Stimulated activated CD4-positive, alpha-beta T cell treated with anti-CD3 and anti-CD28 coated beads, TNF-alpha, amount 100 ng/mL, for 1 hour (primary cell): Measurements from ENCODE around the gene ZNF74.

Experiments
- DNase-seq, 3 donors: peaks; one replicate each; pipeline ENCODE4 v3.0.0-alpha.2; 2020; ENCODE audit warnings: low read depth in 3 of 3, low spot score in 1 of 3

Gene ZNF74

GRCh38 chr22:20430720-20431510 is 37.0 kb downstream of the ZNF74 start:
- peak in 2 of 3 donors; percentile 20 to 41 for DNase-seq

DNA sequence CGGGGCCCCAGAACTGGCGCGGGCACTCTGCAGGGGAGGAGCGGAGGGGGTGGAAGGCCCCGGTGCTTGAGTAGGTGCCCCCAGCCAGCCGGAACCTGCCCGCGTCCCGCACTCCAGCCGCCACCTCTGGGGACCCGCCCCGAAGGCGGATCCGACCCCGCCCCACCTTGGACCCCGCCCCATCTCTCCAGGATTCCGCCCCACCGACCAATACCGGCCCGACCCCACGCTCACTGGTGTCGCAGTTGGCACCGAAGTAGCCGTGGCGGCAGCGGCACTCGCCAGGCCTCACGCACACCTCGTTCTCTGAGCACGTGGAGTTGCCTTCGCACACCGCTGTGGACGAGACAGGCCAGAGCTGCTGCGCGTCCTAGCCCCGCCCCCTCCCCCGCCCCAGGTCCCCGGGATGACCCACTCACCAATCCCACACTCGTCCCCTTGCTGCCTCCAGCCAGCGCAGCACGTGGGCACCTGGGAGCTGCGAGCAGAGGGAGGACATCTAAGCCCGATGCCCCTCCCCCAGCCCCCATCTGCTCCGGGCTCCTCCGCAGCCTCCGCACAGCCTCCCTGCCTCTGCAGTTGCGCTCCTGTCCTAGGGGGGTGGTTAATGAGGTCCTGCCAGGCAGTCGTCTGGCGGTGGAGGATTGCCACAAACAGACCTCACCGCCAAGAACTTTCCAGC is 37.7 kb downstream of the ZNF74 start:
- no peak for DNase-seq

- no peak for DNase-seq
Measured at GRCh38 chr22:20432244-20432686, 38.3 kb downstream of the ZNF74 start.

GRCh38 chr22:20433191-20433590 is 39.2 kb downstream of the ZNF74 start:
- no peak for DNase-seq

- no peak for DNase-seq
Measured at GRCh38 chr22:20433686-20434241, 39.8 kb downstream of the ZNF74 start.

- DNase-seq = no peak
Measured at GRCh38 chr22:20434264-20434751, 40.4 kb downstream of the ZNF74 start.

DNA sequence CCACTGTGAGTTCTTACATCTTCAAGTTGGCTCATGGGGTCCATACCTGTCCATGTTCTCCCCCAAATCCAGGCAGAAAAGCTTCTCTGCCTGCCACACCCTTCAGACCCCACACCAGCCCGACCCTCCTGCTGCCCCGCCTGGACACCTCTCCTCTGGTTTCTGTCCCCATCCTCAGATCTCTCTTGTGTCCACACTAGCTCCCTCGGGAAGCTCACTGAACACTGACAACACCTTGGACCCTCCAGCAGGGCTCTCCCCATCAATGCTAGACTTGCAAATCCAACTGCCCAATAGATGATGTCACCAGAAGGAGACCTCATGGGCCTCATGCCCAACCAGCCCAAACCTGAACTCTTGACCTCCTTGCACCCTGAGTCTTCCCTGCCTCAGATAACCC is 40.8 kb downstream of the ZNF74 start:
- DNase-seq = no peak

GRCh38 chr22:20435436-20436306 is 41.7 kb downstream of the ZNF74 start:
- no peak for DNase-seq

GRCh38 chr22:20436307-20436767 is 42.4 kb downstream of the ZNF74 start:
- DNase-seq = no peak

DNA sequence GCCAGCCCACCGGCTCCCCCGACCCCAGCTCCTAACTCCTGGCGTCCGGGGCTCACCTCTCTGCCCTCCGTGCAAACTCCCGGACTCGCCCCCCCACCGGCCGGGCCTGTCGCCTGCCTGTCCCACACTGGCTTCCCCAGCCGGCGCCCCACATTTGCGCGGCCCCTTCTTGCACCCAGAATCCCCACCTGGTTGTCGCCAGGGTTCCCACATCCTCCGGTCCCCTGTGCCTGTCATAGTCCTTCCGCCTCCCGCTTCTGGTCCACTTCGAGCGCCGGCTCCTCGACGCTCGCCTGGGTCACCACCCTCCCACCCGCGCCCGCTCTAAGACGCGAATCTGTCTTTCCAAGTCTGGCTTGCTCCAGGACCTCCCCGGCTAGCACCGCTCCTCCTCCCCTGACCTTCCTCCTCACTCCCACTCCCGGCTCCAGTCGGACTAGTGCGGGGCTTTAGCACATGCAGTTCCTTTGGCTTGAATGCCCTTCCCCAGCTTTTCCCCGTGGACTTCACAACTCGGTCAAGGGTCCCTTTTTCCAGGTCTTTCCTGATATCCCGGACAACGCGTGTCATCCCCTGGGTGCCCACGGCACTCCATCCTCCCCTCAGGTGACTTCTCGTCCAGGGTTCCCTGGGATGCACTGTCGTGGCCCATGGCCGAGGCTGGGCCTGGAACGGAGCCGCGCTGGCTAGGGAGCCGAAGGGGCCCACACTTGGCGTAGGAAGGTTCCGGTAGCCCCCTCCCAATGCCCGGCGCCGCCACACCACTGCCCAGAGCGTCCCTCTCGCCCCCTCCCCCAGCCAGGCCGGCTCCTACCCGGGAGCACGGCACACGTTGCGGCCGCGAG is 43.0 kb downstream of the ZNF74 start:
- DNase-seq = no peak

DNA sequence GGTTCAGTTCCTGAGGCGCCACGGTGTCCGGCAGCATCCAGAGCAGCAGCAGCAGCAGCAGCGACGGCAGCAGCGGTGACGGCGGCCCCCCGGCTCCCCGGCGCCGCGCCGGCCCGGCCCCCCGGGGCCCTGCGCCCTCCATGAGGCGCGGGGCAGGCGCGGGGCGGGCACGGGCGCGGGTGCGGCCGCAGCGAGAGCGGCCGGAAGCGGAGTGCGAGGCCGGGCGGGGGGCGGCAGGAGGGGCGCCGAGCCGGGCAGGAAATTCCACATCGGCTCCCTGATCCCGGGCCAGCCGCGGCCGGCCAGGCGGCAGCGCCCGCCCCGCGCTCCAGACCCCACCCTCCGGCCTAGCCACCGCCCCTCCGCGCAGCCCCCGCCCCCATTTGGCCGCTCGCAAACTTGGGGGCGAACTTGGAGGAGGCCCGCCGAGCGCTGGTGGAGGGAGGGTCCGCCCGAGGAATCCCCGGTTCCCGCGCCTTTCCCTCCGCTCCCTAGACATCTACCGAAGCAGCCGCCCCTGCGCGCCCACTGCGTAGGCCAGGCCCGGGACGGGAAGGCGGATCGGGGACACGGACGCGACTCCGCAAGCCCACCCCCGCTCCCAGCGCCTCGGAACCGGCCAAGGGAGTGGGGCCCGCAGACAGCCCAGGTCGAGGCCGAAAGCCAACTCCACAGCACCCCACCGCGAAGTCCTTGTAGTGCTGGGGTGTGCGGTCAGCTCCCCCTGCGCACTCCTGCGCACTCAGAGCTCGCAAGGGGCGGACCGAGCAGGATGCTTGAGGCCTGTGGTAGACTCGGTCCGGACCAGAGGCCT is 43.9 kb downstream of the ZNF74 start, which contains the start of gene SCARF2:
Gene SCARF2, minus strand, starts transcription at position 213 of the 814 bp plus-strand sequence. Its CDS starts 71 bp downstream, at position 142.
- no peak for DNase-seq

- no peak for DNase-seq
Measured at GRCh38 chr22:20438427-20438677, 44.4 kb downstream of the ZNF74 start.

DNA sequence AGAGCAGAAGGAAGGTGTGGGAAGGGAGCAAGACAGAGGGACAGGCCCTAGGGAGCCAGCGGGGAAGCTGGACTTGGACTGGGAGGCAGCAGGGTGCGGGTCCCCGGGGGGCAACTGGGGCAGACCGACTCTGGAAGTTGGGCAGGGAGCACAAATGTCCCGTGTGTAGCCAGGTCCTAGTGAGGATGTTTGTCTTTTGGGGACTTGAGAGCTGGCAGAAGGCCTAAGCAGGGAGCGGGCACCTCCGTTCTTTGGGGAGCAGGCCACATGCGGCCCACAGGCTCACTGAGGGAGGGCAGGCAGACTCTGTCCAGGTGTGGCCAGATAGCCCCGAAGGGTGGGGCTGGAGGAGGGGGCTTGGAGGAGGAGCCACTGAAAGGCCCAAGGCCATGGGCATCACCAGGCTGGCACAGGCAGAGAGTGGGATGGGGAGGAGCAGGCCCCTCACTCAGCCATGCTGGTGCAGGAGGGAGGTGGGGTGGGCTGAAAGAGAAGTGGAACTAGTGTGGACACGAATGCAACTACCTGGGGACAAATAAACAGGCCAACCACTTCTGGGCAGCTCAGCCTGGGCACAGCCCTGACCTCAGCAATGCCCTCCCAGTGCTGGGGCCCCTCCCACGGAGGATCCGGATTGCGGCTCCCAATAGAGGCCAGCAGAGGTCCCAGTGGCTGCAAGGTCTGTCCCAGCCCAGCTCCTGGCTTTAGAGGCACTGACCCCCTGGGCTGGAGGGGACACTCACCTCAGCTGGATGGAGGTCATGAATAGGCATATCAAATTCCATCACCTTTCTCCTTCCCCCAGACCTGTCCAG is 44.9 kb downstream of the ZNF74 start:
- no peak for DNase-seq

GRCh38 chr22:20439556-20439927 is 45.6 kb downstream of the ZNF74 start:
- no peak for DNase-seq

DNA sequence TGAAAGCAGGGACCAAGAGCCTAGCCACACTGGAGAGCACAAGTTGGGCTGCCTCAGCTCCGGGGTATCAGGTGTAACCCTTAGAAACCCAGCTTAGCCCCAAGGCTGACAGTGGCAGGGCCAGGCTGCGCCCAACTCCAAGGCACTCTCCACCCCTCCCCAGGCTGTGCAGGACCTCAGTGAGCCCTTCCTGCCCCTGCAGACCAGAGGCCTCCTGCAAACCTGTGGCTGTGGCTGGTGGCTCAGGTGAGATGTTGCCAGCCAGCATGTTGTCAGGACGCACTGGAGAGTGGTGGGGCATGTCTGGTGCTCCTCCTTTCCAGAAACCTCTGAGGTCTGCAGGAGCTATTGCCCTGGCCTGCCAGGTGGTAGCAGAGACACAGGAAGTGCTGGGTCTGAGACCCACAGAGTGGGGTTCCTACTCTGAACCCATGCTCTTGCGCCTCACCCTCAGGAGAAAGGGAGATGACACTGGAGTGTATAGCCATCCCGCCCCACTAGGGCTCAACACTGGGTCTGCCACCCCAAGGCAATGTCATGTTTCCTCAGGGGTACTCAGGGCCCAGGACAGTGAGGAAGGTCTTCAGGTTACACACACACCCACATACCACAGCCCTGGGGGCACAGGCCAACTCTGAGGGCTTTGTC is 46.1 kb downstream of the ZNF74 start:
- no peak for DNase-seq

- no peak for DNase-seq
Measured at GRCh38 chr22:20440637-20441591, 47.0 kb downstream of the ZNF74 start.
